Psoas muscle (tissue), 8 donors: ENCODE results near the gene AIF1L. TPM values are rescaled to one million over a fixed set of nuclear protein-coding genes. Genes with fewer than 3 reads are reported as not detected.

Experiments
- ATAC-seq, 4 donors: fragments of 200-7000 bp; cut with Tn5 transposase; one replicate each; pipeline ENCODE4 v1.9.1; 2020; ENCODE audit warnings: moderate library complexity in 3 of 4, mild to moderate bottlenecking in 2 of 4
- DNase-seq, 2 donors: peaks; one replicate each; pipeline ENCODE4 v3.0.0-alpha.2; 2020
- H3K27ac ChIP-seq: fragments of 200-600 bp; one replicate; pipeline ENCODE4 v1.8.0; 2022
- H3K27me3 ChIP-seq, 3 donors: fragments of 200-600 bp in 1 of 3; one replicate each; pipeline versions ENCODE4 v1.6.1 to v1.8.0; 2013 to 2022; ENCODE audit warnings: low read length in 2 of 3, mild to moderate bottlenecking in 2 of 3, moderate library complexity in 1 of 3; ENCODE audit not compliant: insufficient read depth in 3 of 3
- H3K36me3 ChIP-seq, 2 donors: fragments of 200-600 bp in 1 of 2; one replicate each; pipeline versions ENCODE4 v1.6.1 to v1.8.0; 2013 to 2022; ENCODE audit warnings: low read depth in 1 of 2, mild to moderate bottlenecking in 1 of 2, moderate library complexity in 1 of 2; ENCODE audit not compliant: insufficient read depth in 1 of 2
- H3K4me1 ChIP-seq: fragments of 200-600 bp; one replicate; pipeline ENCODE4 v1.8.0; 2022
- H3K4me3 ChIP-seq: fragments of 200-600 bp; one replicate; pipeline ENCODE4 v1.8.0; 2022; ENCODE audit warnings: mild to moderate bottlenecking
- H3K9me3 ChIP-seq: fragments of 200-600 bp; one replicate; pipeline ENCODE4 v1.8.0; 2022
- WGBS, 3 donors: extraction: QIAGEN DNeasy Blood & Tissue Kit; methylation state at CpG; one replicate each; pipeline versions ENCODE4 v1.1.6 to v1.1.7; 2013; 5-methylcytosine and 5-hydroxymethylcytosine counted together
- intact Hi-C, 2 donors: fragments of 100-400 bp; cut with DNase I; formaldehyde crosslinking; loops; one replicate each; pipeline versions ENCODE4 v1.11.0 to v1.14.2; 2022
- polyA plus RNA-seq, 3 donors: library from polyadenylated mRNA; stranded (reverse); fragments of 200-250 nt; gene quantifications; one replicate each; pipeline ENCODE4 v1.2.3, GENCODE V29; 2013
- total RNA-seq, 4 donors: library from RNA; stranded (reverse); fragmentation: NEBNext Ultra II Directional in 2 of 4; extraction: Animal tissue kit (Norgen Biotek cat#: 25700) in 2 of 4; gene quantifications; one replicate each; pipeline versions ENCODE4 v1.2.1 to v1.2.4, GENCODE V29; 2021 to 2023
- TF ChIP-seq, protein P1 (sequence below): fragments of 200-600 bp; IDR thresholded peaks from one replicate; pipeline ENCODE4 v1.8.0; 2022; ENCODE audit warnings: antibody characterized with exemption
- donor health status: healthy with polysubstance abuse.
- donor health status: DM: no; HTN: no; CAD: no; lungs with moderate emphysema.
- donor health status: Bipolar disorder and iron deficiency.
- donor health status: healthy.
- donor health status: DM: yes; HTN: yes; CAD: no.
- donor health status: DM: no; HTN: no; CAD: no.
- donor health status: DM: no; HTN: no; CAD: no.
- donor health status: DM: yes; HTN: yes; CAD: no.

AIF1L gene
- total and polyA plus RNA-seq, 7 donors: 3.7 to 12.2 (median 11.0) TPM

DNA sequence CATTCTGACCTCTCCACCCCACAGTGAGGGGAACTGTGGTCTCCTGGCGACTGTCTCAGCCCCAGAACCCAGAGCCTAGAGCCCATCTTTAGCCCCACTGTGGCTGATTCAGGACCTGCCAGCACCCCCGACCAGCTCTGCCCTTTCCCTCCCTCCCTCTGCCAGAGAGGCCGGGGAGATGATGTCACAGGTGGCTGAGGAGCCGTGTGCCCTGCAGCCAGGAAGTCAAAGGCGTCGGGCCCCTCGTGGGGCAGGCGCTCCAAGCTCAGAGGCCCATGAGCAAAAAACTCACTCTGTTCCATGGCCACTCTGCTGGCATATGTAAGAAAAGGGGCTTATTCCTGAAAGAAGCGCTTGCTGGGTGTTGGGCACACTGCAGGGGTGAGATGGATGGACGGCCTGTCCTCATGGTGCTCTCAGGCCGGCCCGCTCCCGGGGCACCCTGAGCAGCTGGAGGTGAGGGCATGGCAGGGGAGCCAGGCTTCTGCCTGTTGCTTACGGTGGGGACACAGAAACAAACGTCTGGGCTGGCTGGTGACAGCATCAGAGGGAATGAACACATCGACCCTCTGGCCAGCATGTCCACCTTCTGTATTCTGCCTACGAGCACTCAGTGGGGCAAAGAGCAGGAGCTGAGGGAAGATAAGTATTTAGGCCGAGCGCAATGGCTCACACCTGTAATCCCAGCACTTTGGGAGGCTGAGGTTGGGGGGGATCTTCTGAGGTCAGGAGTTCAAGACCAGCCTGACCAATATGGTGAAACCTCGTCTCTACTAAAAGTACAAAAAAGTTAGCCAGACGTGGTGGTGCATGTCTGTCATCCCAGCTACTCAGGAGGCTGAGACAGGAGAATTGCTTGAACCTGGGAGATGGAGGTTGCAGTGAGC is 46.3 kb upstream of the AIF1L start:
- DNase-seq (no peak), ATAC-seq (no peak)
- H3K27me3 ChIP-seq: peaks cover 0 to 9% (median 0%) of the 10 kb centered on the region in 3 donors
- H3K4me1 ChIP-seq: no peaks in the 10 kb centered on the region
- H3K9me3 ChIP-seq: no peaks in the 10 kb centered on the region
- no peak overlapping the region for H3K4me3 ChIP-seq
- 53 to 58% (median 55%) methylated on average over 21 of the region's 21 CpGs for WGBS, 3 donors
- no peak overlapping the region for H3K27ac ChIP-seq
- no peaks in the 10 kb centered on the region for H3K36me3 ChIP-seq
- TF ChIP-seq, protein P1, sequence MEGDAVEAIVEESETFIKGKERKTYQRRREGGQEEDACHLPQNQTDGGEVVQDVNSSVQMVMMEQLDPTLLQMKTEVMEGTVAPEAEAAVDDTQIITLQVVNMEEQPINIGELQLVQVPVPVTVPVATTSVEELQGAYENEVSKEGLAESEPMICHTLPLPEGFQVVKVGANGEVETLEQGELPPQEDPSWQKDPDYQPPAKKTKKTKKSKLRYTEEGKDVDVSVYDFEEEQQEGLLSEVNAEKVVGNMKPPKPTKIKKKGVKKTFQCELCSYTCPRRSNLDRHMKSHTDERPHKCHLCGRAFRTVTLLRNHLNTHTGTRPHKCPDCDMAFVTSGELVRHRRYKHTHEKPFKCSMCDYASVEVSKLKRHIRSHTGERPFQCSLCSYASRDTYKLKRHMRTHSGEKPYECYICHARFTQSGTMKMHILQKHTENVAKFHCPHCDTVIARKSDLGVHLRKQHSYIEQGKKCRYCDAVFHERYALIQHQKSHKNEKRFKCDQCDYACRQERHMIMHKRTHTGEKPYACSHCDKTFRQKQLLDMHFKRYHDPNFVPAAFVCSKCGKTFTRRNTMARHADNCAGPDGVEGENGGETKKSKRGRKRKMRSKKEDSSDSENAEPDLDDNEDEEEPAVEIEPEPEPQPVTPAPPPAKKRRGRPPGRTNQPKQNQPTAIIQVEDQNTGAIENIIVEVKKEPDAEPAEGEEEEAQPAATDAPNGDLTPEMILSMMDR: no peak
- intact Hi-C loops: loop anchor here in 1 of 2 donors (10.0 kb wide), 1 partner anchor 345 kb away; no protein-coding TSS in a partner anchor

DNA sequence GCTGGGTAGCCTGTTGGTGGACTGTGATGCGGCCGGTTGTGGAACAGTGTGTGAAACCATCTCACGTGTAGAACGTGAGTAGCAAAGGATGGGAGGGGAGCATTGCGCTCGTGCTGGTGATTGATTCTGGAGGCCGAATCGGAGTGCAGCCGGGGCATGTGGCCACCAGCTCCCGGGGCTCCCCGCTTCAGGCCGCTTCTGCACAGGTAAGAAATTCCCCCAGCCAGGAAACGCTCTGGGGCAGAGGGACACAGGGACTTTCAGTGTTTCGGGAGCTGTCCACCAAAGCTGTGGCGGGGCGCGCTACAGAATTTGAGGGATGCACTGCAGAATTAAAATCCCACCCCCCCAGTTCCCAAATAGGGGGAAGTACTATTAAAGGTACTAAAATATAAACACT is 45.5 kb upstream of the AIF1L start:
- ATAC-seq (no peak), DNase-seq (no peak)
- TF ChIP-seq, protein P1: no peak

DNA sequence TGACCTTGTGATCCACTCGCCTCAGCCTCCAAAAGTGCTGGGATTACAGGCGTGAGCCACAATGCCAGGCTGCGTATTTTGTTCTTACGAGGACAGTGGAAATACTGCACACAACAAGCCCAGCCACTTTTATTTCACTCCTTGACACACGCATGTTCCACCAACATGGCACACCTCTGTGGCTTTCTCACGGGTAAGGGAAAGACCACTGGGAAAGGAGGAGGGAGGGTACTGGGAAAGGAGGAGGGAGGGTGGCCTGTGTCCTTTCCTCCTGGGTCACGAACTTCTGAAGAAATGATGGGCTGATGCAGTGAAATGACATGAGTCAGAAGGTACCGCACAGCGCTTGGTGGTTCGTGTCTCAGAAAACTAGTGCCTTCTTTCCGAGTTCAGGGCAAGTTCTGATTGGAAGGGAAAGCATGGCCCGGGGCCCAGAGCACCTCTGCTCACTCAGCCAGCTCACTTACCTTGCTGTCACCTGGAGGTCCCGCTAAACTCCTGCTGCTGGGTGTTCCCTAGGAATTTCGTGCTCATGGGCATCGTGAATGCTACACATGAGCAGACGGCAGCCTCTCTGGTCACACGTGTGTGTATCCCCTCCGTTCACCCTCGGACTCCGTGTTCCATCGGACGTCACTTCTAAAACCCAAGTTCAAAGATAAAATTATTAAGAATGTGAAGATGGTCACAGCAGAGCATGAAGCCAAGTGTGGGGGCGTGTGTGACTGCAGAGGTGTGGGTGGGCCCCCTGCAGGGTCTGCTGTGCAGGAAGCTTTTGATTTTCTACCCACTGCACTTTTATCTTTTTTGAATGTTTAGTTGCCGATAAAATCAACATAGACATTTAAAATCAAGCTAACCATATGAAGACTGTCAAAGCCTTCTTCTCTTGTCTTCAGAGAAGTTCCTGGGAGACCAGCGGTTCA is 44.5 kb upstream of the AIF1L start:
- H3K27ac ChIP-seq: no peak overlapping the region
- 72 to 78% (median 74%) methylated on average over 25 of the region's 25 CpGs for whole genome bisulfite sequencing, 3 donors
- TF ChIP-seq, protein P1: no peak
- DNase-seq (no peak), ATAC-seq (no peak)
- H3K36me3 ChIP-seq: no peaks in the 10 kb centered on the region
- H3K4me3 ChIP-seq: no peak overlapping the region
- H3K27me3 ChIP-seq: peaks cover 0 to 11% (median 0%) of the 10 kb centered on the region in 3 donors
- H3K9me3 ChIP-seq: no peaks in the 10 kb centered on the region
- no peaks in the 10 kb centered on the region for H3K4me1 ChIP-seq
- intact Hi-C loops: no loop called here

More for the DNA sequence above, 45.5 kb upstream of the AIF1L start:
- H3K36me3 ChIP-seq: no peaks in the 10 kb centered on the region
- no peak overlapping the region for H3K4me3 ChIP-seq
- 80 to 86% (median 84%) methylated on average over 17 of the region's 17 CpGs for WGBS, 3 donors
- H3K27ac ChIP-seq: no peak overlapping the region
- H3K9me3 ChIP-seq: no peaks in the 10 kb centered on the region
- peaks cover 0 to 9% (median 0%) of the 10 kb centered on the region in 3 donors for H3K27me3 ChIP-seq
- H3K4me1 ChIP-seq: no peaks in the 10 kb centered on the region
- intact Hi-C loops: no loop called here

DNA sequence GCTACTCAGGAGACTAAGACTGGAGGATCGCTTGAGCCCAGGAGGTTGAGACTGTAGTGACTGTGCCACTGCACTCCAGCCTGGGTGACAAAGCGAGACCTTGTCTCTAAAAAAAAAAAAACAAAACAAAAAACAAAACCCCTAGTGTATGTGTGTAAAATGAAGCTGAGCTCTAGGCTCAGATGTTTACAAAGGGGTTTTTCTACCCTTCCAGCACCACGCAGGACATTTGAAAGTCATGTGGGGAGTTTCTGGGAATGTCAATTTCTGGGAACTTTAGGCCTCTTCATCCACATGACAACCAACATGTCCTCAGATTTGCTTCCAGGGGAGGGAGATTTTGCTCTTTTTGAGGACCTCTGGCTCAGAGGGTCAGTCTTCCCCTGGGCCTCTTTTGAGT is 42.4 kb upstream of the AIF1L start:
- H3K4me1 ChIP-seq: no peaks in the 10 kb centered on the region
- no peak for DNase-seq
- no peaks in the 10 kb centered on the region for H3K36me3 ChIP-seq
- no peak overlapping the region for H3K27ac ChIP-seq
- ATAC-seq: no peak
- H3K9me3 ChIP-seq: no peaks in the 10 kb centered on the region
- peaks cover 0 to 13% (median 0%) of the 10 kb centered on the region in 3 donors for H3K27me3 ChIP-seq
- 84 to 85% (median 85%) methylated on average over 3 of the region's 3 CpGs for WGBS, 3 donors
- intact Hi-C loops: no loop called here
- TF ChIP-seq, protein P1: no peak
- no peak overlapping the region for H3K4me3 ChIP-seq
